Choroid plexus epithelial cell (primary cell): ENCODE results near the gene KLHL13.
A peak's percentile ranks its signal among the peaks of the same experiment; 100 is the strongest.

Experiments used
- DNase-seq: peaks from one replicate; pipeline ENCODE4 v3.0.0-alpha.2; 2010; ENCODE audit warnings: low read depth
- H3K4me3 ChIP-seq: 2 replicates; pipeline ENCODE4 v1.5.1; 2011; ENCODE audit warnings: low read depth, mild to moderate bottlenecking, control low read depth, low read length, moderate library complexity
- CTCF ChIP-seq: conservative IDR thresholded peaks from 2 replicates; pipeline ENCODE4 v1.5.1; 2011; ENCODE audit warnings: low read depth, mild to moderate bottlenecking, control low read depth, inconsistent platforms, low read length, moderate library complexity

Gene KLHL13

GRCh38 chrX:118116713-118117550 is at the start of gene KLHL13:
Gene KLHL13 (minus strand): TSS chrX:118116810. CDS start chrX:118028473, 88,337 bp downstream.
- no peak for TF ChIP-seq CTCF
- DNase-seq, result peak; percentile 4
- peak within 1 kb of the TSS; percentile 52 for H3K4me3 ChIP-seq

GRCh38 chrX:118164138-118164537 is 47.5 kb upstream of the KLHL13 start:
- H3K4me3 ChIP-seq, result no peak overlapping the region
- TF ChIP-seq CTCF, result no peak
- DNase-seq, result no peak

- no peak overlapping the region for H3K4me3 ChIP-seq
- no peak for TF ChIP-seq CTCF
- DNase-seq, result no peak
Observed at GRCh38 chrX:118156953-118157608, 40.5 kb upstream of the KLHL13 start.

- TF ChIP-seq CTCF, result no peak
- DNase-seq, result no peak
- no peak overlapping the region for H3K4me3 ChIP-seq
Observed at GRCh38 chrX:118156254-118156952, 39.8 kb upstream of the KLHL13 start.

- H3K4me3 ChIP-seq, result no peak overlapping the region
- TF ChIP-seq CTCF, result no peak
- DNase-seq, result no peak
Observed at GRCh38 chrX:118153270-118153669, 36.7 kb upstream of the KLHL13 start.

- TF ChIP-seq CTCF, result no peak
- no peak for DNase-seq
- H3K4me3 ChIP-seq, result no peak overlapping the region
Observed at GRCh38 chrX:118152721-118153120, 36.1 kb upstream of the KLHL13 start.
